Measurements from ENCODE around the gene ATE1. TPM values are rescaled to one million over a fixed set of nuclear protein-coding genes. Genes with fewer than 3 reads are reported as not detected.
A peak's percentile ranks its signal among the peaks of the same experiment; 100 is the strongest.

The ATE1 gene
- total and polyA plus RNA-seq, 11 donors: 15.2 to 50.1 (median 39.9) TPM

GRCh38 chr10:121800831-121801230 is 127.0 kb downstream of the ATE1 start:
- no peak overlapping the region for H3K4me3 ChIP-seq
- peak overlapping the region in 1 of 12 donors; percentile 5 for H3K27ac ChIP-seq
- peaks cover 0 to 2% (median 0%) of the 10 kb centered on the region in 9 donors for H3K36me3 ChIP-seq
- DNase-seq: no peak
- no peak for TF ChIP-seq POLR2A (IDR thresholded peaks at IDR 0.05)
- TF ChIP-seq CTCF (IDR thresholded peaks at IDR 0.05): no peak
- H3K9me3 ChIP-seq: no peaks in the 10 kb centered on the region
- intact Hi-C loops (cut with DNase I): loop anchor here in 1 of 10 donors (10.0 kb wide), 1 partner anchor 64 kb away; no protein-coding TSS in a partner anchor
- WGBS, 4 donors: 87 to 91% (median 89%) methylated on average over 2 of the region's 2 CpGs
- H3K27me3 ChIP-seq: no peaks in the 10 kb centered on the region
- ATAC-seq: no peak
- H3K4me1 ChIP-seq: no peaks in the 10 kb centered on the region

- no peaks in the 10 kb centered on the region for H3K27me3 ChIP-seq
- peaks cover 0 to 2% (median 0%) of the 10 kb centered on the region in 9 donors for H3K36me3 ChIP-seq
- no peaks in the 10 kb centered on the region for H3K4me1 ChIP-seq
- intact Hi-C loops (cut with DNase I): loop anchor here in 1 of 10 donors (10.0 kb wide), 1 partner anchor 65 kb away; no protein-coding TSS in a partner anchor
- 75 to 82% (median 77%) methylated on average over 3 of the region's 3 CpGs for WGBS, 4 donors
- no peak for TF ChIP-seq CTCF (IDR thresholded peaks at IDR 0.05)
- TF ChIP-seq POLR2A (IDR thresholded peaks at IDR 0.05): no peak
- DNase-seq (no peak), ATAC-seq (no peak)
- no peaks in the 10 kb centered on the region for H3K9me3 ChIP-seq
- peak overlapping the region in 1 of 12 donors; percentile 5 for H3K27ac ChIP-seq
- H3K4me3 ChIP-seq: no peak overlapping the region
These were observed 127.7 kb downstream of the ATE1 start for GRCh38 chr10:121800146-121800545.

GRCh38 chr10:121797490-121797889 is 130.3 kb downstream of the ATE1 start:
- no peak for DNase-seq
- Histone ChIP-seq H3K4me1 (peaks cover 0 to 2% (median 0%) of the 10 kb centered on the region in 12 donors), H3K27me3 (no peaks in the 10 kb centered on the region), H3K9me3 (no peaks in the 10 kb centered on the region), H3K4me3 (no peak overlapping the region), H3K36me3 (no peaks in the 10 kb centered on the region), H3K27ac (no peak overlapping the region)
- 76 to 85% (median 79%) methylated on average over 8 of the region's 8 CpGs for WGBS, 4 donors
- ATAC-seq: no peak
- TF ChIP-seq CTCF (IDR thresholded peaks at IDR 0.05): no peak
- no peak for TF ChIP-seq POLR2A (IDR thresholded peaks at IDR 0.05)
- intact Hi-C loops (cut with DNase I): no loop called here

- peaks cover 0 to 8% (median 0%) of the 10 kb centered on the region in 12 donors for H3K4me1 ChIP-seq
- DNase-seq (no peak), ATAC-seq (no peak)
- TF ChIP-seq CTCF (IDR thresholded peaks at IDR 0.05): no peak
- TF ChIP-seq POLR2A (IDR thresholded peaks at IDR 0.05): no peak
- H3K9me3 ChIP-seq: no peaks in the 10 kb centered on the region
- 91 to 93% (median 92%) methylated on average over 3 of the region's 3 CpGs for WGBS, 4 donors
- no peak overlapping the region for H3K27ac ChIP-seq
- H3K27me3 ChIP-seq: no peaks in the 10 kb centered on the region
- no peaks in the 10 kb centered on the region for H3K36me3 ChIP-seq
- no peak overlapping the region for H3K4me3 ChIP-seq
- intact Hi-C loops (cut with DNase I): no loop called here
These were observed 131.5 kb downstream of the ATE1 start for GRCh38 chr10:121796342-121796741.

Data from heart left ventricle (tissue), 16 donors.